Lung microvascular endothelial cell (primary cell): ENCODE measurements around the gene LEFTY2. TPM values are rescaled to one million over a fixed set of nuclear protein-coding genes. Genes with fewer than 3 reads are reported as not detected.
A peak's percentile ranks its signal among the peaks of the same experiment; 100 is the strongest.
"Not testable (repeated sequence)": the region's sequence is repeated elsewhere in the genome, so short reads cannot be mapped to it uniquely, and the experiment has no call there.

Experiments
- DNase-seq, 2 donors: peaks; one replicate each; pipeline versions ENCODE4 v3.0.0 to v3.0.0-alpha.2; 2010; ENCODE audit warnings: low read depth in 2 of 2
- total RNA-seq: library from RNA; depleted of rRNA; stranded (reverse); fragments of >200 nt; gene quantifications from 2 replicates; pipeline ENCODE4 v1.2.1, GENCODE V29; 2014

Gene LEFTY2
- total RNA-seq, 1 donor from 2014 or later = not detected

DNA sequence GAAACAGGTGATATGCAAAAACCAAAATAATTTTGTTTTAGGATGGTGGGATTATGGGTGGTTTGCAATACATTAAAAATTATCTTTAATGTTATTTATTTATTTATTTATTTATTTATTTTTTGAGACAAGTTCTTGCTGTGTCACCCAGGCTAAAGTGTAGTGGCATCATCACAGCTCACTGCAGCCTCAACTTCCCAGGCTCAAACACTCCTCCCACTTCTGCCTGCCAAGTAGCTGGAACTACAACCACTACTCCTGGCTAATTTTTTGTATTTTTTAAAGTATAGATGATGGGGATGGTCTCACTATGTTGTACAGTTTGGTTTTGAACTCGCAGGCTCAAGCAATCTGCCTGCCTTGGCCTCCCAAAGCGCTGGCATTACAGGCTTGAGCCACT is 10.5 kb downstream of the LEFTY2 start:
- no peak for DNase-seq

DNA sequence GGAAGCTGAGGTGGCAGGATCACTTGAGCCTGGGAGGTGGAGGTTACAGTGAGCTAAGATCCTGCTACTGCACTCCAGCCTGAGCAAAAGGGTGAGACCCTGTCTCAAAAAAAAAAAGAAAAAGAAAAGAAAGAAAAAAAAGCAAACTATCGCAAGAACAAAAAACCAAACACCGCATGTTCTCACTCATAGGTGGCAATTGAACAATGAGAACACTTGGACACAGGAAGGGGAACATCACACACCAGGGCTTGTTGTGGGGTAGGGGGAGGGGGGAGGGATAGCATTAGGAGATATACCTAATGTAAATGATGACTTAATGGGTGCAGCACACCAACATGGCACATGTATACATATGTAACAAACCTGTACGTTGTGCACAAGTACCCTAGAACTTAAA is 11.6 kb downstream of the LEFTY2 start:
- not testable (repeated sequence) for DNase-seq

- no peak for DNase-seq
Observed at GRCh38 chr1:225928186-225929175, 12.5 kb downstream of the LEFTY2 start.

DNA sequence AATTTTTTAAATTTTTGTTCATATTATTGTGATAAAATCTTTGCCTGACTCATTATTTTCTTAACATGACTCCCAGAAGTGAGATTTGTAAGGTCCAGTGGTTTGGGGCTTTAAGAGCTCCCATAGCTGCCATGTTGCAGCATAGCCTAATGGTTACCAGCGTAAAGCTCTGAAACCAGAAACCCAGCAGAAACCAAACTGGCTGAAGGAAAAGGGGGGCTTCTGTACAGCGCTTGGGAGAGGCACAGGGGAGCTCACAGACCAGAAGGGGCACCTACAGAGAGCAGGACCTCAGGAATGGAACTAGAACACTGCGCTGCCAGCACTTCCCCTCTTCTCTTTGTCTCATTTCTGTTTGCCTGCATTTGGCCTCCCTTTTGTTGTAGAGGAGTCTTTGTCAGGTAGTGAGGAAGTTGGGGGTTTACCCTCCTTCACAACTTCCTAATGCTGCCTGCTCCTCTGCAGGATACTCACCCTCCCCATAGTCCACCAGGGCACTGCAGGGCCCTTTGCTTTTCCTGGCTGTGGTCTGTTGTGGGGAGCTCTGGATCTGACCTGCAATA is 14.4 kb downstream of the LEFTY2 start:
- DNase-seq = no peak

GRCh38 chr1:225923692-225924555 is 17.1 kb downstream of the LEFTY2 start, which contains the start of gene PYCR2:
Gene PYCR2 (minus strand): TSS chr1:225924250. CDS start chr1:225924110, 140 bp downstream.
- peak; percentile 96 to 97 for DNase-seq

GRCh38 chr1:225923381-225923691 is 17.7 kb downstream of the LEFTY2 start:
- DNase-seq = no peak

GRCh38 chr1:225921734-225922709 is 19.0 kb downstream of the LEFTY2 start:
- DNase-seq = no peak

GRCh38 chr1:225919906-225920305 is 21.1 kb downstream of the LEFTY2 start:
- DNase-seq = peak; percentile 21 to 89

GRCh38 chr1:225918280-225918679 is 22.7 kb downstream of the LEFTY2 start:
- DNase-seq = no peak

DNA sequence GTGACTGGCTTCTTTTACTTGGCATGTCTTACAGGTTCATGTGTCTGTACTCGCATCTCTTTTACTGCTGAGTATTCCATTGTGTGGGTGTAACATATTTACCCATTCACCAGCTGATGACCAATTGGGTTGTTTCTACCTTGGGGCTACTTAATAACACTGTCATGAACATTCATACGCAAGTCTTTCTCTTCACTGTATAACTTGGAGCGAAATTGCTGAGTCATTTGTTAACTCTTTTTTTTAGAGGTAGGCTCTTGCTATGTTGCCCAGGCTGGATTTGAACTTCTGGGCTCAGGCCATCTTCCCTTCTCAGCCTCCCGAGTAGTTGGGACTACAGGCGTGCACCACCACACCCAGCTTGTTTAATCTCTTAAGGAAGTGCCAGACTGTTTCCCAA is 23.5 kb downstream of the LEFTY2 start:
- DNase-seq = no peak

DNA sequence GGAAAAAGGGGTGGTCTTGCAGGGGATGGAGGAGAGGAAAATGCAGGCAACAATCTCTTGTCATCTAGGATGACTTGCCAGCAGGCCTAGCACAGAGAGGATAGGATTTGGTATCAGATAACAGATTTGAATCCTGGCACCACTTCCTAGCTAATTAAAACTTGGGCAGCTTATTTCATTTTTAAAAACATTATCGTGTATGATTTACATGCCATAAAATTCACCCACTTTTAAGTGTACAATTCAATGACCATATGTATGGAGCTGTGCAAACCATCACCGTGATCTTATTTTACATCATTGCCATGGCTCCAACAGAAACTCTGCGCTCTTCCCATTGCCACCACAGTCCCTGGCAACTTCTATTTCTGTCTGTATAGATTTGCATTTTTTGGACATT is 23.9 kb downstream of the LEFTY2 start:
- DNase-seq = no peak

DNA sequence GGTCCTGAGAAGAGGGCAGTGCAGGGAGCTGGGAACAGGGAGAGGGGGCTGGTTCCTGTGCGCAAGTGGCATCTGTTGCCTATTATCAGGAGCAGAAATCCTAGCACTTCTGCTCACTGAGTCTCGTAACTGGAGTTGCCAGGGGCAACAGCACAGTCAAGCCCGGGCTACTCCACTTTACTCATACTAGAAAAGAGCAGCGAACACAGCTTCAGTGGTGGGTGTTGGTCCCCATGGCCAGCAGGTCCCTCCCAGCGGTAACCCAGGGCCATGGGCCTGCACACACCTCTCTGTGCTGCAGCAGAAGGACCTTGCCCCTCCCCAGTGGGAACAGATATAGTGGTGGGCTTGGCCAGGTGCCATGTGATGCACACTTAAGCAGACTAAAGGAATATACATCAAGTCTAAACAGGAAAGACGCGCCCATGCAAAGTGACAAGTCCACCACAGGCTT is 25.5 kb downstream of the LEFTY2 start:
- no peak for DNase-seq

DNA sequence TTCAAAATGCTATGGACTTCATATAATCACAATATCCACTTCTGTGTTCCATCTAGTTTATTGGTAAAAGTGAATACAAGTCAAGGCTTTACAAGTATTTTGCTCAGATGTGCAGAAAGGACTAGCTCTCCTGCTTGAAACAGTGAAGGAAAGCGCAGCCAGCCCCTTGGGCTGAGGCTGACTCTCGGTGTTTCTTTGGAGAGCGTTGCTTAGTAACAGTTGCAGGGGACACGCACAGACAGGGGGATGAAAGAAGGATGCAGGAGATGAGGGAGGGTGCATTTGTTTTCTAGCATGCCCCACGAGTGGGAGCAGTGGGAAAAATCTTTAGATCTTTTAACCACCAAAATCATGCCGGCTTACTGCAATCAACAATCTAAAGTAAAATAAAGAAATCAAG is 26.1 kb downstream of the LEFTY2 start:
- no peak for DNase-seq

DNA sequence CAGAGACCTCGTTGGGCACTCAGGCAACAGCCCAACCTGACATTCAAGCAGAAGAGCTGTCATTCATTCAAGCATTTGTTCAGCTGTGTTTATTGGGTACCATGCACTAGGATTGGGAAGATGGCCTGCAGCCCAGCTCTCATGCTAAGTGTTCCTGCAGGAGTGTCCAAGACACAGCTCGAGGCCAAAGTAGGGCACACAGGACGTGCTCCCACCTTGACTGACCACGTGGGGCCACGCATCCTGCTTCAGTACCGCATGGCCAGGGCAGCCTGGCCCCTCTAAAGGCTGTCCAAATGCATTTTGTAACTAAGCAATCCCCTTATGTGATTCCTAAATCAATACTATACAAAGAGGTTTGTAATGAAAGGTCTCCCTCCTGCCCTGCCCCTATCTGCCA is 26.6 kb downstream of the LEFTY2 start:
- DNase-seq = no peak

DNA sequence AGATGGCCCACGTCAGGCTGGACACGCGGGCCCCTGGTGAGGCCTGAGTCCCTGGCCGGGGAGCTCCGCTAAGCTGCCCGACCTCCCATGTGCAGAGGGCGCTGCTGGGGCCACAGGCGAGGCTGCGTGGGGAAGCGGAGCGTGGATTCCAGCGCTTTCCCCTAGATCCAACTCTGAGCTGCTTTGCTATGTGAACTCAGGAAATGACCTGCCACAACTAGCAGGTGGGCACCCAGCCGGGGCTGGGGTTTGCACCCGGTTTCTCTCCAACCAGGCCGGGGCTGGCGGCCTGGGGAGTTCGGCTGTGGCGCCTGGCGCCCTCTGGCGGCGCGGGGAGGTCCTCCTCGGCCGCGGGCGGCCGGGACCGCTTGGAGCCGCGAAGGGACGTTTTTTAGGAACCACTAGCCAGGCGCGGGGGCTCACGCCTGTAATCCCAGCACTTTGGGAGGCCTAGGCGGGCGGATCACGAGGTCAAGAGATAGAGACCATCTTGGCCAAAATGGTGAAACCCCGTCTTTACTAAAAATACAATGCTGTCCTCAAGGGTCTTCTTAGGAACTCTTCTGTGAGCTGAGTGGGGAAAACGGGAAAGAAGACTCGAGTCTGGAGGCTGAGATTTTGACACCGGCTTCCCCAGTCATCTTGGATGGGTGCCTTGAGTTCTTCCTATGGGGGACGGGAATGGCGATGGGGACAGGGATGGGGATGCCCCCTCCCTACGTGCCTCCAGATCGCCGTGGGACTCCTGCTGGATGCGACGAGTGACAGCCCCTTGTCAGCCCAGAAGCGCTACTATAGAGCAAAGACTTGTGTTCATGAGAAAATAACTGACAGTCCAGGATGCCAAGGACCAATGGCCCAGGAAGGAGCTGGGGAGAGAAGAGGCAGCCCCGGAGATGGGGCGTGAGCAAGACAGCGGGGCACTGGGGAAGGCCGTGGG is 29.6 kb downstream of the LEFTY2 start:
- DNase-seq = peak; percentile 54 to 65

GRCh38 chr1:225909477-225909876 is 31.5 kb downstream of the LEFTY2 start:
- no peak for DNase-seq

GRCh38 chr1:225908773-225909172 is 32.2 kb downstream of the LEFTY2 start:
- DNase-seq = no peak

GRCh38 chr1:225908013-225908640 is 32.9 kb downstream of the LEFTY2 start:
- no peak for DNase-seq

DNA sequence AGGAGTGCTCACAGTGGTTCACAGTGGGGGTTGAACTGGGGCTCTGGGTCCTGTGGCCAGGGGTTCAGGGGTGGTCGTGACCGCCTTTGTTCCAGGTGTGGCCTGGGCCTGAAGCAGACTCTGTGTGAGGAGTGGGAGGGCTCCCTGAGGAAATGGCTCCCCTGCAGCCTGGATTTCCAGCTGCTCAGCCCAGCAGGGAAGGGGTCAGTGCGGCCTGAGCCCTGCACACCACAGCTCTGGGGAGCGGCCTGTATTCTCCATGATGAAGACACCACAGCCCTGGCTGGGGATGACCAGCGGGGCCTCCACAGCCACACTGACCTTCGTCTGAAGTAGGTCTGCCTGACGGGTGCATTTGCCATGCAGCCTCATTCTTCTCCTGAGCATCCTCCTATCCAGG is 33.7 kb downstream of the LEFTY2 start:
- no peak for DNase-seq
